ENCODE results near the gene TSSK1B. TPM values are rescaled to one million over a fixed set of nuclear protein-coding genes. Genes with fewer than 3 reads are reported as not detected.
"Not testable (repeated sequence)": the region's sequence is repeated elsewhere in the genome, so short reads cannot be mapped to it uniquely, and the experiment has no call there.

Gene TSSK1B
- polyA plus RNA-seq (2012; ENCODE audit: missing spikeins): not detected

- DNase-seq (ENCODE audit: insufficient read length) (no peak), FAIRE-seq (no peak)
- TF ChIP-seq POLR2AphosphoS5 (IDR thresholded peaks at IDR 0.05; ENCODE audit: low read depth, low read length) (no peak), POLR2A (IDR thresholded peaks at IDR 0.05; ENCODE audit: low read depth, low read length) (no peak), TAF1 (IDR thresholded peaks at IDR 0.05; ENCODE audit: borderline replicate concordance, low read depth, low read length) (no peak)
These were observed at the start of gene TSSK1B for GRCh38 chr5:113434889-113435288. TSS of gene TSSK1B (minus strand) at chr5:113434989. CDS start at chr5:113434839, 150 bp downstream.

- FAIRE-seq (no peak), DNase-seq (ENCODE audit: insufficient read length) (no peak)
- no peak for TF ChIP-seq POLR2AphosphoS5 (IDR thresholded peaks at IDR 0.05; ENCODE audit: low read depth, low read length)
- TF ChIP-seq TAF1 (IDR thresholded peaks at IDR 0.05; ENCODE audit: borderline replicate concordance, low read depth, low read length): no peak
- no peak for TF ChIP-seq POLR2A (IDR thresholded peaks at IDR 0.05; ENCODE audit: low read depth, low read length)
These were observed 45.5 kb upstream of the TSSK1B start for GRCh38 chr5:113480243-113480642.

- DNase-seq (ENCODE audit: insufficient read length): no peak
- no peak for FAIRE-seq
- TF ChIP-seq TAF1 (IDR thresholded peaks at IDR 0.05; ENCODE audit: borderline replicate concordance, low read depth, low read length): no peak
- no peak for TF ChIP-seq POLR2AphosphoS5 (IDR thresholded peaks at IDR 0.05; ENCODE audit: low read depth, low read length)
- no peak for TF ChIP-seq POLR2A (IDR thresholded peaks at IDR 0.05; ENCODE audit: low read depth, low read length)
These were observed 43.9 kb upstream of the TSSK1B start for GRCh38 chr5:113478691-113479090.

- no peak for TF ChIP-seq POLR2AphosphoS5 (IDR thresholded peaks at IDR 0.05; ENCODE audit: low read depth, low read length)
- no peak for TF ChIP-seq POLR2A (IDR thresholded peaks at IDR 0.05; ENCODE audit: low read depth, low read length)
- no peak for TF ChIP-seq TAF1 (IDR thresholded peaks at IDR 0.05; ENCODE audit: borderline replicate concordance, low read depth, low read length)
- DNase-seq (ENCODE audit: insufficient read length) (no peak), FAIRE-seq (no peak)
These were observed 39.4 kb upstream of the TSSK1B start for GRCh38 chr5:113474100-113474728.

- TF ChIP-seq POLR2AphosphoS5 (IDR thresholded peaks at IDR 0.05; ENCODE audit: low read depth, low read length) (no peak), TAF1 (IDR thresholded peaks at IDR 0.05; ENCODE audit: borderline replicate concordance, low read depth, low read length) (no peak), POLR2A (IDR thresholded peaks at IDR 0.05; ENCODE audit: low read depth, low read length) (no peak)
- FAIRE-seq: no peak
These were observed 28.2 kb upstream of the TSSK1B start for GRCh38 chr5:113463032-113463431.

GRCh38 chr5:113457106-113457505 lies 22.3 kb upstream of the TSSK1B start:
- not testable (repeated sequence) for DNase-seq (ENCODE audit: insufficient read length); FAIRE-seq

More at GRCh38 chr5:113463032-113463431, 28.2 kb upstream of the TSSK1B start:
- DNase-seq (ENCODE audit: insufficient read length): no peak

GRCh38 chr5:113452941-113453340 lies 18.2 kb upstream of the TSSK1B start:
- no peak for TF ChIP-seq TAF1 (IDR thresholded peaks at IDR 0.05; ENCODE audit: borderline replicate concordance, low read depth, low read length)
- no peak for TF ChIP-seq POLR2AphosphoS5 (IDR thresholded peaks at IDR 0.05; ENCODE audit: low read depth, low read length)
- TF ChIP-seq POLR2A (IDR thresholded peaks at IDR 0.05; ENCODE audit: low read depth, low read length): no peak
- DNase-seq (ENCODE audit: insufficient read length) (no peak), FAIRE-seq (no peak)

GRCh38 chr5:113451797-113452196 lies 17.0 kb upstream of the TSSK1B start:
- DNase-seq (ENCODE audit: insufficient read length) (no peak), FAIRE-seq (no peak)
- TF ChIP-seq POLR2AphosphoS5 (IDR thresholded peaks at IDR 0.05; ENCODE audit: low read depth, low read length) (no peak), POLR2A (IDR thresholded peaks at IDR 0.05; ENCODE audit: low read depth, low read length) (no peak)

GRCh38 chr5:113450929-113451328 lies 16.1 kb upstream of the TSSK1B start:
- no peak for TF ChIP-seq POLR2AphosphoS5 (IDR thresholded peaks at IDR 0.05; ENCODE audit: low read depth, low read length)
- no peak for TF ChIP-seq POLR2A (IDR thresholded peaks at IDR 0.05; ENCODE audit: low read depth, low read length)
- no peak for TF ChIP-seq TAF1 (IDR thresholded peaks at IDR 0.05; ENCODE audit: borderline replicate concordance, low read depth, low read length)
- FAIRE-seq (no peak), DNase-seq (ENCODE audit: insufficient read length) (no peak)

GRCh38 chr5:113450462-113450861 lies 15.7 kb upstream of the TSSK1B start:
- FAIRE-seq (no peak), DNase-seq (ENCODE audit: insufficient read length) (no peak)
- TF ChIP-seq TAF1 (IDR thresholded peaks at IDR 0.05; ENCODE audit: borderline replicate concordance, low read depth, low read length): no peak
- TF ChIP-seq POLR2A (IDR thresholded peaks at IDR 0.05; ENCODE audit: low read depth, low read length): no peak
- TF ChIP-seq POLR2AphosphoS5 (IDR thresholded peaks at IDR 0.05; ENCODE audit: low read depth, low read length): no peak

GRCh38 chr5:113448252-113448651 lies 13.5 kb upstream of the TSSK1B start:
- no peak for TF ChIP-seq TAF1 (IDR thresholded peaks at IDR 0.05; ENCODE audit: borderline replicate concordance, low read depth, low read length)
- TF ChIP-seq POLR2A (IDR thresholded peaks at IDR 0.05; ENCODE audit: low read depth, low read length): no peak
- TF ChIP-seq POLR2AphosphoS5 (IDR thresholded peaks at IDR 0.05; ENCODE audit: low read depth, low read length): no peak
- FAIRE-seq: no peak
- no peak for DNase-seq (ENCODE audit: insufficient read length)

- no peak for DNase-seq (ENCODE audit: insufficient read length)
- FAIRE-seq: no peak
- no peak for TF ChIP-seq POLR2A (IDR thresholded peaks at IDR 0.05; ENCODE audit: low read depth, low read length)
- no peak for TF ChIP-seq TAF1 (IDR thresholded peaks at IDR 0.05; ENCODE audit: borderline replicate concordance, low read depth, low read length)
These were observed 12.8 kb upstream of the TSSK1B start for GRCh38 chr5:113447498-113448050.

All from GM12892 (cell line).